Tracheal epithelial cell (primary cell): ENCODE results near the gene PLAAT4. TPM values are rescaled to one million over a fixed set of nuclear protein-coding genes. Genes with fewer than 3 reads are reported as not detected.

Experiments
- total RNA-seq: library from RNA; depleted of rRNA; stranded (reverse); fragments of >200 nt; gene quantifications from 2 replicates; pipeline ENCODE4 v1.2.1, GENCODE V29; 2014

PLAAT4 gene
- 1.3 and 18.1 TPM in 2 replicates for total RNA-seq

GRCh38 chr11:63536669-63537292 is at the start of gene PLAAT4:
Gene PLAAT4, plus strand, starts transcription at chr11:63536808. Its CDS starts 61 bp downstream, at chr11:63536869.

GRCh38 chr11:63490551-63491239 is 45.9 kb upstream of the PLAAT4 start, which contains the start of gene PLAAT5:
Gene PLAAT5, minus strand, starts transcription at chr11:63491167. Its CDS starts 133 bp downstream, at chr11:63491034.

GRCh38 chr11:63505857-63506528 is 30.6 kb upstream of the PLAAT4 start, which contains the start of gene LGALS12:
Gene LGALS12, plus strand, starts transcription at chr11:63506084. Its CDS starts 375 bp downstream, at chr11:63506459.

DNA sequence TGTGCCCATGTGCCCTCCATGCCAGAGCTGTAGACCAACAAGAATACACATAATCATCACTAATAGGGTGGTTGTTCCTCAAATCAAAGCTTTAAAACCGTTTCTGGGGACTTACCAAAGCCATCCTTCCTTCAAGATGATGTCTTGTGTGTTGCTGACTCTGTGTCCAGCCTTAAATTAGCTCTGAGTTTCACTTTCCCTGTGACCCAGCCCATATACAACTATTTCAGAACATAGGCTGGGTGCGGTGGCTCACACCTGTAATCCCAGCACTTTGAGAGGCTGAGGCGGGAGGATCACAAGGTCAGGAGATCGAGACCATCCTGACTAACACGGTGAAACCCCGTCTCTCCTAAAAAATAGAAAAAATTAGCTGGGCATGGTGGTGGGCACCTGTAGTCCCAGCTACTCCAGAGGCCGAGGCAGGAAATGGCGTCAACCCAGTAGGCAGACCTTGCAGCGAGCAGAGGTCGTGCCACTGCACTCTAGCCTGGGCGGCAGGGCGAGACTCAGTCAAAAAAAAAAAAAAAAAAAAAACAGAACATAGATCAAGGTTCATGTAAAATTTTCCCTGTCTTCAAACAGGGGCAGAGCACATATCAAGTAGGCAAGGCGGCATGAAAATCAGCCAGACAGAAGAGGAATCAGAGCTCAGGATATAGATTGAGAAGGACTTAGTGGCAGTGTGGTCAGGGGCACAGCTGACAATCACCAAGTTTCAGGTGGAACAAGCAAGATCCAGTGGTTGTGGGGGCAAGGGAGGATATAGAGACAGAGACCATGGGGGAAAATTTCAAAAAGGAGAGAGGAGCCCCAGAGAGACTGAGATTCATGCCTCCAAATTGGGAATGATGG is 26.8 kb downstream of the PLAAT4 start, which contains the start of gene PLAAT2:
PLAAT2 (minus strand) TSS at position 179 of the 855 bp plus-strand sequence; CDS start at position 124, 55 bp downstream.

Other genes starting within 250 kb of the PLAAT4 start
- gene SLC22A9, start 167.0 kb upstream of the PLAAT4 start, total RNA-seq = not detected in 2 replicates
- 0.21 TPM in 1 of 2 replicates, not detected in the other for gene PLAAT5, start 45.6 kb upstream of the PLAAT4 start, total RNA-seq
- not detected in 2 replicates for gene LGALS12, start 30.7 kb upstream of the PLAAT4 start, total RNA-seq
- gene PLAAT2, start 26.6 kb downstream of the PLAAT4 start, total RNA-seq = 0.24 and 0.64 TPM in 2 replicates
- 1.9 and 15.9 TPM in 2 replicates for gene PLAAT3, start 77.6 kb downstream of the PLAAT4 start, total RNA-seq
- gene ATL3, start 134.6 kb downstream of the PLAAT4 start, total RNA-seq = 70.8 and 79.3 TPM in 2 replicates
- gene RTN3, start 144.7 kb downstream of the PLAAT4 start, total RNA-seq = 36.4 and 51.2 TPM in 2 replicates
- 4.5 and 5.5 TPM in 2 replicates for gene ZFTA, start 232.0 kb downstream of the PLAAT4 start, total RNA-seq